Keratinocyte (primary cell): ENCODE measurements around the gene INSYN1. TPM values are rescaled to one million over a fixed set of nuclear protein-coding genes. Genes with fewer than 3 reads are reported as not detected.

Source experiments
- DNase-seq: peaks from one replicate; pipeline ENCODE4 v3.0.0-alpha.2; 2011; ENCODE audit warnings: low read depth, missing footprints, low spot score
- FAIRE-seq: peaks from 2 replicates; lab custom pipeline; 2011; peaks lifted over from hg19 to GRCh38; lab: Jason Lieb, UNC
- H2AFZ ChIP-seq: 2 replicates; pipeline ENCODE4 v1.6.0; 2012; ENCODE audit warnings: low read length, control low read depth, inconsistent platforms; ENCODE audit not compliant: control insufficient read depth
- H3K27ac ChIP-seq: 2 replicates; pipeline ENCODE4 v1.5.1; 2011; ENCODE audit warnings: low read length; ENCODE audit not compliant: control insufficient read depth, insufficient read depth
- H3K27me3 ChIP-seq: 3 replicates; pipeline ENCODE4 v1.6.0; 2011; ENCODE audit warnings: low read length; ENCODE audit not compliant: control insufficient read depth, insufficient read depth; ENCODE audit errors: extremely low read depth
- H3K36me3 ChIP-seq, 2 experiments: 2 replicates in 1 of 2; 3 replicates in 1 of 2; pipeline ENCODE4 v1.5.1; 2011; ENCODE audit warnings: low read length in 2 of 2, mild to moderate bottlenecking in 1 of 2; ENCODE audit not compliant: control insufficient read depth in 2 of 2, insufficient read depth in 2 of 2; ENCODE audit errors: extremely low read depth in 1 of 2
- H3K4me1 ChIP-seq: 3 replicates; pipeline ENCODE4 v1.5.1; 2011; ENCODE audit warnings: low read length; ENCODE audit not compliant: control insufficient read depth, insufficient read depth; ENCODE audit errors: extremely low read depth
- H3K4me2 ChIP-seq: 3 replicates; pipeline ENCODE4 v1.6.0; 2011; ENCODE audit warnings: low read depth, low read length; ENCODE audit not compliant: control insufficient read depth, insufficient read depth; ENCODE audit errors: extremely low read depth
- H3K4me3 ChIP-seq, 3 experiments: fragments of 200-600 bp in 1 of 3; sonication (generic) in 1 of 3; 2 replicates in 2 of 3; 3 replicates in 1 of 3; pipeline ENCODE4 v1.5.1; 2011 to 2016; ENCODE audit warnings: low read length in 3 of 3, mild to moderate bottlenecking in 3 of 3, control low read depth in 2 of 3, inconsistent platforms in 1 of 3, low read depth in 1 of 3, mixed read lengths in 1 of 3, mixed run types in 1 of 3, moderate library complexity in 1 of 3; ENCODE audit not compliant: control insufficient read depth in 2 of 3, insufficient read depth in 2 of 3; ENCODE audit errors: extremely low read depth in 1 of 3
- H3K79me2 ChIP-seq: 2 replicates; pipeline ENCODE4 v1.6.0; 2012; ENCODE audit warnings: low read length; ENCODE audit not compliant: control insufficient read depth, insufficient read depth
- H3K9ac ChIP-seq: 3 replicates; pipeline ENCODE4 v1.6.0; 2011; ENCODE audit warnings: low read length; ENCODE audit not compliant: control insufficient read depth, insufficient read depth; ENCODE audit errors: extremely low read depth
- H3K9me1 ChIP-seq: 3 replicates; pipeline ENCODE4 v1.6.0; 2011; ENCODE audit warnings: low read length; ENCODE audit not compliant: control insufficient read depth, insufficient read depth; ENCODE audit errors: extremely low read depth
- H3K9me3 ChIP-seq: 2 replicates; pipeline ENCODE4 v1.5.1; 2012; ENCODE audit warnings: low read depth, low read length; ENCODE audit not compliant: control insufficient read depth
- H4K20me1 ChIP-seq: 3 replicates; pipeline ENCODE4 v1.6.0; 2011; ENCODE audit warnings: low read length; ENCODE audit not compliant: control insufficient read depth, insufficient read depth; ENCODE audit errors: extremely low read depth
- EZH2 ChIP-seq: IDR thresholded peaks from one replicate; pipeline ENCODE4 v1.6.1; 2012; ENCODE audit warnings: inconsistent platforms, mild to moderate bottlenecking, low read length, moderate library complexity
- dilution Hi-C: fragments of 300-500 bp; cut with MboI; formaldehyde crosslinking; loops from one replicate; pipeline ENCODE4 v1.7.0; 2020; ENCODE audit warnings: low sequenced_read_pairs; ENCODE audit not compliant: extremely low pct_ligation_motif_present
- polyA plus RNA-seq, 5 experiments: library from polyadenylated mRNA; depleted of rRNA in 3 of 5; stranded (reverse) in 3 of 5; stranded (forward) in 1 of 5; unstranded in 1 of 5; fragments of >200 nt; gene quantifications; 1 replicate in 1 of 5; 2 replicates in 3 of 5; 3 replicates in 1 of 5; pipeline versions ENCODE4 v1.2.1 to v1.2.3, GENCODE V29; 2011 to 2012; ENCODE audit warnings: missing spikeins in 2 of 5, low read depth in 1 of 5, low replicate concordance in 1 of 5
- TF ChIP-seq, protein P1 (sequence below), 3 experiments: IDR thresholded peaks in 1 of 3; conservative IDR thresholded peaks in 1 of 3; optimal IDR thresholded peaks in 1 of 3; 2 replicates in 2 of 3; 3 replicates in 1 of 3; pipeline versions ENCODE3 to v1.5.1; 2011; ENCODE audit warnings: low read length in 3 of 3, mild to moderate bottlenecking in 3 of 3, moderate library complexity in 2 of 3, control low read depth in 1 of 3, inconsistent platforms in 1 of 3; ENCODE audit not compliant: insufficient read depth in 2 of 3; ENCODE audit errors: extremely low read depth in 1 of 3

The INSYN1 gene
- polyA plus RNA-seq, 1 donor (not counting 4 experiments of a cell fraction or from before 2014, with no cell fraction given), result 0.47 TPM

DNA sequence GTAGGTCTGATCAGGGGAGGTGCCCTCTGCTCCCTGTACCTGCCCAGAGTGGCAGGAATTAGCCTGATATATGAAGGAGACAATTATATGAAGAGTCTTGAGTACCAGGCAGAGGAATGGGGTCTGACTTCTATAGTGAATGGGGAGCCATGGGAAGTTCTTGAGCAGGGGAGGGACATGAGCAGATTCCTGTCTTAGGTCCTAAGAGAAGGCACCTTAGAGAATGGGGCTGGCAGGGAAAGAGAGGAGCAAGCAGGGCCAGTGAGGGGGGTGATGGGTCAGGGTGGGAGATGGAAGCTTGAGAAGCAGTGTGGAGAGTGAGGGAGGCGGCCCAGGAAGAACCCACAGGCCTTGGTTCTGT, 56.5 kb downstream of the INSYN1 start:
- Histone ChIP-seq H3K9me3 (no peaks in the 10 kb centered on the region), H3K4me1 (peaks cover 51% of the 10 kb centered on the region), H2AFZ (no peak overlapping the region), H3K79me2 (peaks cover 74% of the 10 kb centered on the region), H3K9ac (peak overlapping the region; percentile 52), H3K4me2 (peak overlapping the region; percentile 73), H3K4me3 (peak overlapping the region in 1 of 3 experiments; percentile 50), H4K20me1 (peaks cover 3% of the 10 kb centered on the region), H3K9me1 (no peaks in the 10 kb centered on the region), H3K36me3 (peaks cover 12 to 30% of the 10 kb centered on the region in 2 experiments), H3K27ac (peak overlapping the region; percentile 65), H3K27me3 (no peaks in the 10 kb centered on the region)
- FAIRE-seq (no peak), DNase-seq (no peak)
- no peak for TF ChIP-seq EZH2
- TF ChIP-seq, protein P1, sequence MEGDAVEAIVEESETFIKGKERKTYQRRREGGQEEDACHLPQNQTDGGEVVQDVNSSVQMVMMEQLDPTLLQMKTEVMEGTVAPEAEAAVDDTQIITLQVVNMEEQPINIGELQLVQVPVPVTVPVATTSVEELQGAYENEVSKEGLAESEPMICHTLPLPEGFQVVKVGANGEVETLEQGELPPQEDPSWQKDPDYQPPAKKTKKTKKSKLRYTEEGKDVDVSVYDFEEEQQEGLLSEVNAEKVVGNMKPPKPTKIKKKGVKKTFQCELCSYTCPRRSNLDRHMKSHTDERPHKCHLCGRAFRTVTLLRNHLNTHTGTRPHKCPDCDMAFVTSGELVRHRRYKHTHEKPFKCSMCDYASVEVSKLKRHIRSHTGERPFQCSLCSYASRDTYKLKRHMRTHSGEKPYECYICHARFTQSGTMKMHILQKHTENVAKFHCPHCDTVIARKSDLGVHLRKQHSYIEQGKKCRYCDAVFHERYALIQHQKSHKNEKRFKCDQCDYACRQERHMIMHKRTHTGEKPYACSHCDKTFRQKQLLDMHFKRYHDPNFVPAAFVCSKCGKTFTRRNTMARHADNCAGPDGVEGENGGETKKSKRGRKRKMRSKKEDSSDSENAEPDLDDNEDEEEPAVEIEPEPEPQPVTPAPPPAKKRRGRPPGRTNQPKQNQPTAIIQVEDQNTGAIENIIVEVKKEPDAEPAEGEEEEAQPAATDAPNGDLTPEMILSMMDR (optimal IDR thresholded peaks at IDR 0.05 in 1 of 3, IDR thresholded peaks at IDR 0.05 in 1 of 3, conservative IDR thresholded peaks at IDR 0.05 in 1 of 3; ENCODE audit: extremely low read depth in 1 of 3, insufficient read depth in 2 of 3, low read length in 3 of 3), result no peak
- dilution Hi-C loops, result loop anchor here (25.0 kb wide), 1 partner anchor 109 kb away; no protein-coding TSS in a partner anchor

DNA sequence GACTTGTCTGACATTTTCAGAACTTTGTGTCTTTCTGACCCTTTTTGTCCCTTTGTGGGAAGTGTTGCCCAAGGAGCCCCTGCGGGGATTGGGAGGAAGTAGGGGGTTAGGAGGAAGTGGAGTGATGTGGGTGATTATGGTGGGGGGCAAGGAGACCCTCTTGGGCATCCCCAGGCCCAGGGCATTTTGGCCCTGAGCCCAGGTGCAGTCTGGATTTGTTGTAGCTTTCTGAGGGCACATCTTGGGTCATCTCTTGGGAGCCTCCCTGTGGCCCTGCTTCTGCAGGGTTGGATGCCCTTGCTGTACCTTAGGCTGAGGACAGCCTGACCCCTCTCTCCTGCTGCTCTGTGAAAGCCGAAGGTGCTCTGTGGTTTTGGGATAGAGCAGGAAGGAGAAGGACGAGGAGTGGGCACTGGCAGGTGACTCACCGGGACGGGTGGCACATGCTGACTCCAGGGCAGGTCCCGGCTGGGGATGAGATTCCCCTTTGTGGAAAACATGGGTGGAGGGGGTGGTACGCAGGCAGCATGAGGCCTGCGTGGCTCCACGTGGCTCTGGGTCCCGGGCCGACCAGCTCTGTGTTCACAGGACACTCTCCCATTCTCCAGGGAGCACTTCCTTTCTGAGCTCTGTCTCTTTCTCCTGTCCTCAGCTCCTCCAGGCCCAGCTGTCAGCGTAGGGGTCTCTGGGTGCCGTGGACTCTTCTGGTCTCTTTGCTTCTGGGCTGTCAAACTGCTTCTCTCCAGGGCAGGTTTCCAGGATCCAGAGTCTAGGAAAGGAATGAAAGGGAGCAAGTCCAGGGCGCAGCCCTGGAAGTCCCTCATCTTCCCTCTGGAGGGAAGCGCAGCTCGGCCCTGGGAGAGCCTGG, 57.1 kb downstream of the INSYN1 start:
- FAIRE-seq, result peak; percentile 74

More for the DNA sequence above, 57.1 kb downstream of the INSYN1 start:
- Histone ChIP-seq H2AFZ (no peak overlapping the region), H3K9me1 (no peaks in the 10 kb centered on the region), H3K9ac (peak overlapping the region; percentile 52), H3K27ac (peak overlapping the region; percentile 65), H3K36me3 (peaks cover 12 to 28% of the 10 kb centered on the region in 2 experiments), H3K9me3 (no peaks in the 10 kb centered on the region), H3K4me1 (peaks cover 57% of the 10 kb centered on the region), H3K4me2 (peak overlapping the region; percentile 73), H3K79me2 (peaks cover 71% of the 10 kb centered on the region), H4K20me1 (peaks cover 3% of the 10 kb centered on the region), H3K4me3 (peak overlapping the region in 1 of 3 experiments; percentile 8), H3K27me3 (no peaks in the 10 kb centered on the region)
- dilution Hi-C loops, result loop anchor here (25.0 kb wide), 1 partner anchor 109 kb away; no protein-coding TSS in a partner anchor
- TF ChIP-seq EZH2, result no peak
- TF ChIP-seq, protein P1 (optimal IDR thresholded peaks at IDR 0.05 in 1 of 3, IDR thresholded peaks at IDR 0.05 in 1 of 3, conservative IDR thresholded peaks at IDR 0.05 in 1 of 3; ENCODE audit: extremely low read depth in 1 of 3, insufficient read depth in 2 of 3, low read length in 3 of 3), result no peak
- DNase-seq, result no peak
